K562 (cell line): Measurements from ENCODE around the gene PITPNM3. TPM values are rescaled to one million over a fixed set of nuclear protein-coding genes. Genes with fewer than 3 reads are reported as not detected.

ENCODE experiments used
- CBFB ChIP-seq: sonication (generic); formaldehyde crosslinking; IDR thresholded peaks from 2 replicates; pipeline ENCODE4 v1.4.0; 2020; ENCODE audit warnings: mild to moderate bottlenecking, missing genetic modification reagents
- CC2D1A ChIP-seq: fragments of 450-650 bp; IDR thresholded peaks from 2 replicates; pipeline ENCODE4 v1.6.1; 2017; ENCODE audit warnings: mild to moderate bottlenecking
- CEBPB ChIP-seq: fragments of 450-650 bp; IDR thresholded peaks from 2 replicates; pipeline ENCODE4 v1.6.1; 2016; ENCODE audit warnings: missing genetic modification characterization, missing compliant biosample characterization
- FOXA3 ChIP-seq, 2 experiments: fragments of 450-650 bp in 1 of 2; sonication (generic) in 1 of 2; formaldehyde crosslinking; IDR thresholded peaks in 1 of 2; conservative IDR thresholded peaks in 1 of 2; 2 replicates each; pipeline versions ENCODE4 v1.4.0 to v1.8.0; 2020 to 2022; ENCODE audit warnings: mild to moderate bottlenecking in 2 of 2, missing genetic modification reagents in 1 of 2
- NCOA6 ChIP-seq: fragments of 450-650 bp; IDR thresholded peaks from 2 replicates; pipeline ENCODE4 v1.6.1; 2017; ENCODE audit warnings: mild to moderate bottlenecking
- PHB2 ChIP-seq: fragments of 450-650 bp; IDR thresholded peaks from 2 replicates; pipeline ENCODE4 v1.6.1; 2017; ENCODE audit warnings: low read depth
- SRSF1 ChIP-seq: fragments of 200-400 bp; formaldehyde crosslinking; IDR thresholded peaks from 2 replicates; pipeline ENCODE4 v1.6.1; 2017; ENCODE audit warnings: mild to moderate bottlenecking, low read depth, low read length, moderate library complexity
- SRSF9 ChIP-seq: fragments of 200-400 bp; formaldehyde crosslinking; IDR thresholded peaks from 2 replicates; pipeline ENCODE4 v1.6.1; 2017; ENCODE audit warnings: low read depth, low read length, borderline replicate concordance
- TARDBP ChIP-seq: fragments of 450-650 bp; IDR thresholded peaks from 2 replicates; pipeline ENCODE4 v1.6.1; 2016
- ZKSCAN8 ChIP-seq: fragments of 200-800 bp; sonication (Bioruptor generic); IDR thresholded peaks from 2 replicates; pipeline ENCODE4 v1.6.1; 2016; ENCODE audit warnings: missing genetic modification characterization, missing compliant biosample characterization
- ZMIZ1 ChIP-seq, 2 experiments: fragments of 150-350 bp in 1 of 2; IDR thresholded peaks; 2 replicates each; pipeline ENCODE4 v1.6.1; 2012 to 2016; ENCODE audit warnings: low read depth in 2 of 2, low read length in 2 of 2, mild to moderate bottlenecking in 1 of 2, moderate library complexity in 1 of 2
- ZNF41 ChIP-seq: fragments of 250-450 bp; sonication (Bioruptor Pico); conservative IDR thresholded peaks from 2 replicates; pipeline ENCODE4 v1.4.0; 2020; ENCODE audit warnings: mild to moderate bottlenecking
- ZNF592 ChIP-seq: fragments of 450-650 bp; IDR thresholded peaks from 2 replicates; pipeline ENCODE4 v1.6.1; 2017; ENCODE audit warnings: antibody characterized with exemption, mild to moderate bottlenecking
- polyA plus RNA-seq, 8 experiments: library from polyadenylated mRNA; depleted of rRNA in 4 of 8; stranded (reverse) in 5 of 8; unstranded in 3 of 8; fragments of >200 nt; fragmentation: Nextera tagmentation in 2 of 8; fragmentation: Illumina TruSeq in 1 of 8; extraction: Ambion mirVana in 2 of 8; extraction: Trizol in 1 of 8; gene quantifications; 2 replicates each; pipeline versions ENCODE4 v1.2.1 to v1.2.3, GENCODE V29; 2011 to 2014; ENCODE audit warnings: inconsistent platforms in 1 of 8, missing spikeins in 1 of 8
- total RNA-seq, 7 experiments: library from RNA; depleted of rRNA in 6 of 7; stranded (reverse); fragments of >200 nt in 6 of 7; fragmentation: Illumina TruSeq in 2 of 7; extraction: Trizol in 2 of 7; gene quantifications; 2 replicates each; pipeline versions ENCODE4 v1.2.1 to v1.2.3, GENCODE V29; 2011 to 2021; ENCODE audit warnings: low replicate concordance in 1 of 7

The PITPNM3 gene
- total and polyA plus RNA-seq, 9 of the 15 experiments (the other 6 are each of a cell fraction or from before 2014, with no cell fraction given) = 0.14 to 0.38 (median 0.22) TPM; not detected in 2

GRCh38 chr17:6574687-6575595 is 18.6 kb upstream of the PITPNM3 start (continued):
- TF ChIP-seq ZNF592 (peak; percentile 50; the same call in 1 of the 2 replicates), CBFB (no peak), TARDBP (no peak), ZKSCAN8 (CRISPR knock-in tag) (no peak), PHB2 (no peak), NCOA6 (no peak), SRSF9 (no peak), ZMIZ1 (IDR thresholded peaks at IDR 0.05; ENCODE audit: low read depth in 2 of 2, low read length in 2 of 2) (no peak), FOXA3 (CRISPR knock-in tag; conservative IDR thresholded peaks at IDR 0.05 in 1 of 2, IDR thresholded peaks at IDR 0.05 in 1 of 2) (peak in 1 of 2 experiments; percentile 16; a peak in 1 of 4 replicates), CEBPB (tag) (no peak), ZNF41 (no peak), SRSF1 (no peak), CC2D1A (peak; percentile 99)
